Adrenal gland (tissue), 5 donors: Measurements from ENCODE around the gene HYCC1.

Source experiments
- CTCF ChIP-seq, 6 experiments: fragments of 450-650 bp in 4 of 6; fragments of 200-600 bp in 2 of 6; sonication (generic) in 1 of 6; IDR thresholded peaks; 1 replicate in 5 of 6; 2 replicates in 1 of 6; pipeline versions ENCODE4 v1.5.1 to v1.8.0; 2016 to 2021; ENCODE audit warnings: antibody characterized with exemption in 6 of 6, mild to moderate bottlenecking in 2 of 6, moderate library complexity in 1 of 6
- POLR2A ChIP-seq, 2 donors: fragments of 450-650 bp; IDR thresholded peaks; one replicate each; pipeline ENCODE4 v1.6.1; 2017; ENCODE audit warnings: antibody characterized with exemption in 2 of 2, mild to moderate bottlenecking in 2 of 2, moderate library complexity in 1 of 2
- donor health status: DM: no; HTN: no; CAD: no.

GRCh38 chr7:22989643-22990587 lies 24.0 kb downstream of the HYCC1 start:
- TF ChIP-seq CTCF (IDR thresholded peaks at IDR 0.05): no peak
- no peak for TF ChIP-seq POLR2A (IDR thresholded peaks at IDR 0.05)
